GM12878 (cell line): ENCODE results near the gene ITGB8. TPM values are rescaled to one million over a fixed set of nuclear protein-coding genes. Genes with fewer than 3 reads are reported as not detected.

Experiments used
- ATAC-seq: fragments of 200-7000 bp; cut with Tn5 transposase; 3 replicates; pipeline ENCODE4 v1.9.1; 2020; ENCODE audit warnings: mild to moderate bottlenecking, moderate library complexity
- BruUV-seq: library from RNA; stranded (reverse); fragments of 400-500 nt; replicated peaks from 2 replicates; lab custom pipeline; 2021; lab: Mats Ljungman, UMichigan
- CTCF ChIA-PET: fragments of 300-600 bp; sonication (Branson Sonifier 250); formaldehyde crosslinking; extraction: SDS; loops from one replicate; lab custom pipeline; 2021; ENCODE audit warnings: inconsistent platforms; lab: Yijun Ruan, JAX
- POLR2A ChIA-PET: fragments of 350-600 bp; formaldehyde crosslinking; extraction: SDS; loops from one replicate; lab custom pipeline; 2021; ENCODE audit warnings: inconsistent platforms; lab: Charles Lee
- RAD21 ChIA-PET: fragments of 300-600 bp; sonication (Branson Sonifier 250); formaldehyde crosslinking; loops from one replicate; lab custom pipeline; 2023; ENCODE audit warnings: antibody characterized with exemption; ENCODE audit not compliant: unreplicated experiment; lab: Charles Lee
- SMC1A ChIA-PET: fragments of 300-600 bp; sonication (Branson Sonifier 250); formaldehyde crosslinking; loops from one replicate; lab custom pipeline; 2023; ENCODE audit not compliant: unreplicated experiment, uncharacterized antibody; lab: Charles Lee
- DNase-seq: peaks from one replicate; pipeline ENCODE4 v3.0.0-alpha.2; 2011; ENCODE audit warnings: low read depth, low spot score
- FAIRE-seq: peaks from 3 replicates; lab custom pipeline; 2011; peaks lifted over from hg19 to GRCh38; lab: Jason Lieb, UNC
- H2AFZ ChIP-seq: 2 replicates; pipeline ENCODE4 v1.6.0; 2011; ENCODE audit warnings: low read depth, low read length, control low read depth; ENCODE audit not compliant: control insufficient read depth
- H3K27ac ChIP-seq: 2 replicates; pipeline ENCODE4 v1.5.1; 2011; ENCODE audit warnings: control low read depth; ENCODE audit not compliant: control insufficient read depth, insufficient read depth
- H3K27me3 ChIP-seq, 2 experiments: replicated peaks in 1 of 2; 2 replicates each; pipeline versions ENCODE4 v1.6.0 to v1.6.1; 2011; ENCODE audit warnings: low read length in 1 of 2; ENCODE audit not compliant: control insufficient read depth in 2 of 2, insufficient read depth in 2 of 2
- H3K36me3 ChIP-seq, 2 experiments: 2 replicates each; pipeline ENCODE4 v1.5.1; 2011; ENCODE audit warnings: low read length in 1 of 2; ENCODE audit not compliant: control insufficient read depth in 2 of 2, insufficient read depth in 2 of 2
- H3K4me1 ChIP-seq: 2 replicates; pipeline ENCODE4 v1.6.1; 2011; ENCODE audit warnings: mild to moderate bottlenecking, low read length, moderate library complexity, mixed read lengths; ENCODE audit not compliant: control insufficient read depth, insufficient read depth
- H3K4me2 ChIP-seq: 2 replicates; pipeline ENCODE4 v1.6.0; 2011; ENCODE audit warnings: control low read depth; ENCODE audit not compliant: control insufficient read depth, insufficient read depth
- H3K4me3 ChIP-seq: fragments of 200-600 bp; sonication (generic); 2 replicates; pipeline ENCODE4 v1.5.1; 2016
- H3K79me2 ChIP-seq: 2 replicates; pipeline ENCODE4 v1.6.0; 2011; ENCODE audit warnings: low read length; ENCODE audit not compliant: control insufficient read depth, insufficient read depth
- H3K9ac ChIP-seq: 2 replicates; pipeline ENCODE4 v1.8.0; 2011; ENCODE audit warnings: low read length, control low read depth, mixed read lengths; ENCODE audit not compliant: control insufficient read depth, insufficient read depth
- H3K9me3 ChIP-seq: replicated peaks from 3 replicates; pipeline ENCODE4 v1.5.1; 2011; ENCODE audit warnings: mild to moderate bottlenecking, low read length; ENCODE audit not compliant: control insufficient read depth, insufficient read depth
- H4K20me1 ChIP-seq: 2 replicates; pipeline ENCODE4 v1.6.0; 2011; ENCODE audit not compliant: control insufficient read depth, insufficient read depth
- ATF7 ChIP-seq: fragments of 450-650 bp; IDR thresholded peaks from 2 replicates; pipeline ENCODE4 v1.6.1; 2016; ENCODE audit warnings: low read depth, mild to moderate bottlenecking
- BRCA1 ChIP-seq: IDR thresholded peaks from 2 replicates; pipeline ENCODE4 v1.6.1; 2011; ENCODE audit warnings: low read depth, low read length, improper control_type of control experiment
- CBFB ChIP-seq: IDR thresholded peaks from 2 replicates; pipeline ENCODE4 v1.6.1; 2016; ENCODE audit warnings: antibody characterized with exemption, low read depth
- ESRRA ChIP-seq: IDR thresholded peaks from 2 replicates; pipeline ENCODE4 v1.6.1; 2012; ENCODE audit warnings: mild to moderate bottlenecking, low read length, improper control_type of control experiment
- HDAC2 ChIP-seq: fragments of 200-600 bp; sonication (generic); IDR thresholded peaks from 2 replicates; pipeline ENCODE4 v1.6.1; 2017
- JUNB ChIP-seq: IDR thresholded peaks from 2 replicates; pipeline ENCODE4 v1.6.1; 2016; ENCODE audit warnings: antibody characterized with exemption, mild to moderate bottlenecking
- JUND ChIP-seq: IDR thresholded peaks from 2 replicates; pipeline ENCODE4 v1.6.1; 2012; ENCODE audit warnings: low read depth, mild to moderate bottlenecking, low read length, improper control_type of control experiment, moderate library complexity
- NKRF ChIP-seq: fragments of 450-650 bp; conservative IDR thresholded peaks from 2 replicates; pipeline ENCODE4 v1.6.1; 2017; ENCODE audit warnings: mild to moderate bottlenecking, moderate library complexity
- SIX5 ChIP-seq: IDR thresholded peaks from 2 replicates; pipeline ENCODE4 v1.6.1; 2011; ENCODE audit warnings: mild to moderate bottlenecking, low read depth, low read length, moderate library complexity; ENCODE audit not compliant: severe bottlenecking
- SMAD1 ChIP-seq: fragments of 450-650 bp; IDR thresholded peaks from 2 replicates; pipeline ENCODE4 v1.6.1; 2018; ENCODE audit warnings: mild to moderate bottlenecking, low read depth; ENCODE audit not compliant: partially characterized antibody
- ZNF592 ChIP-seq: fragments of 450-650 bp; IDR thresholded peaks from 2 replicates; pipeline ENCODE4 v1.6.1; 2017; ENCODE audit warnings: mild to moderate bottlenecking, moderate library complexity
- ZNF622 ChIP-seq: fragments of 450-650 bp; IDR thresholded peaks from 2 replicates; pipeline ENCODE4 v1.6.1; 2017; ENCODE audit warnings: mild to moderate bottlenecking, inconsistent platforms
- WGBS: methylation state at CpG from one replicate; pipeline ENCODE4 v1.1.6; 2016; ENCODE audit warnings: low lambda C conversion rate; ENCODE audit not compliant: insufficient replicate concordance, insufficient coverage; ENCODE audit errors: missing lambda C conversion rate; 5-methylcytosine and 5-hydroxymethylcytosine counted together
- in situ Hi-C: fragments of 300-500 bp; cut with MboI; formaldehyde crosslinking; loops from 9 replicates; pipeline ENCODE4 v1.14.3; 2018; ENCODE audit warnings: mixed read lengths
- intact Hi-C: fragments of 100-400 bp; cut with micrococcal nuclease; formaldehyde crosslinking; loops from one replicate; pipeline ENCODE4 v1.14.2; 2022; ENCODE audit not compliant: unreplicated experiment
- polyA plus RNA-seq, 11 experiments: library from polyadenylated mRNA; depleted of rRNA in 4 of 11; unstranded in 6 of 11; stranded (reverse) in 5 of 11; fragments of >200 nt; fragmentation: Nextera tagmentation in 4 of 11; fragmentation: Illumina TruSeq in 1 of 11; extraction: Ambion mirVana in 4 of 11; extraction: Trizol in 1 of 11; gene quantifications; 1 replicate in 1 of 11; 2 replicates in 10 of 11; pipeline versions ENCODE4 v1.2.1 to v1.2.3, GENCODE V29; 2011 to 2016; ENCODE audit warnings: inconsistent platforms in 2 of 11, missing spikeins in 2 of 11, low read depth in 1 of 11
- total RNA-seq, 4 experiments: library from RNA; depleted of rRNA in 3 of 4; stranded (reverse); fragments of >200 nt in 3 of 4; fragmentation: Illumina TruSeq in 1 of 4; extraction: Trizol in 1 of 4; gene quantifications; 2 replicates each; pipeline versions ENCODE4 v1.2.1 to v1.2.3, GENCODE V29; 2013 to 2021
- TF ChIP-seq, protein P1 (sequence below): fragments of 450-650 bp; IDR thresholded peaks from 2 replicates; pipeline ENCODE4 v1.6.1; 2017; ENCODE audit warnings: borderline replicate concordance
- TF ChIP-seq, protein P2 (sequence below): IDR thresholded peaks from 2 replicates; pipeline ENCODE4 v1.6.1; 2011; ENCODE audit warnings: low read depth, low read length, improper control_type of control experiment, borderline replicate concordance

Gene ITGB8
- total and polyA plus RNA-seq, 10 of the 15 experiments (the other 5 are each of a cell fraction or from before 2014, with no cell fraction given), result 0.37 to 26.2 (median 1.5) TPM

GRCh38 chr7:20424500-20424899, 93.8 kb downstream of the ITGB8 start:
- SMC1A ChIA-PET, result interaction anchor here (0.8 to 1.0 kb wide), 2 partner anchors 11 to 16 kb away, joined by 3 to 4 read pairs; no protein-coding TSS in a partner anchor
- in situ Hi-C loops, result no loop called here
- TF ChIP-seq, protein P1, sequence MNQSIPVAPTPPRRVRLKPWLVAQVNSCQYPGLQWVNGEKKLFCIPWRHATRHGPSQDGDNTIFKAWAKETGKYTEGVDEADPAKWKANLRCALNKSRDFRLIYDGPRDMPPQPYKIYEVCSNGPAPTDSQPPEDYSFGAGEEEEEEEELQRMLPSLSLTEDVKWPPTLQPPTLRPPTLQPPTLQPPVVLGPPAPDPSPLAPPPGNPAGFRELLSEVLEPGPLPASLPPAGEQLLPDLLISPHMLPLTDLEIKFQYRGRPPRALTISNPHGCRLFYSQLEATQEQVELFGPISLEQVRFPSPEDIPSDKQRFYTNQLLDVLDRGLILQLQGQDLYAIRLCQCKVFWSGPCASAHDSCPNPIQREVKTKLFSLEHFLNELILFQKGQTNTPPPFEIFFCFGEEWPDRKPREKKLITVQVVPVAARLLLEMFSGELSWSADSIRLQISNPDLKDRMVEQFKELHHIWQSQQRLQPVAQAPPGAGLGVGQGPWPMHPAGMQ, result no peak
- TF ChIP-seq SIX5 (no peak), SMAD1 (no peak), NKRF (no peak), JUNB (no peak), ZNF622 (no peak), BRCA1 (no peak), ESRRA (no peak), CBFB (no peak), ZNF592 (no peak), ATF7 (no peak), HDAC2 (no peak), JUND (no peak)
- TF ChIP-seq, protein P2, sequence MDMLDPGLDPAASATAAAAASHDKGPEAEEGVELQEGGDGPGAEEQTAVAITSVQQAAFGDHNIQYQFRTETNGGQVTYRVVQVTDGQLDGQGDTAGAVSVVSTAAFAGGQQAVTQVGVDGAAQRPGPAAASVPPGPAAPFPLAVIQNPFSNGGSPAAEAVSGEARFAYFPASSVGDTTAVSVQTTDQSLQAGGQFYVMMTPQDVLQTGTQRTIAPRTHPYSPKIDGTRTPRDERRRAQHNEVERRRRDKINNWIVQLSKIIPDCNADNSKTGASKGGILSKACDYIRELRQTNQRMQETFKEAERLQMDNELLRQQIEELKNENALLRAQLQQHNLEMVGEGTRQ, result no peak

More at GRCh38 chr7:20424500-20424899, 93.8 kb downstream of the ITGB8 start:
- Histone ChIP-seq H3K27ac (no peak overlapping the region), H4K20me1 (no peaks in the 10 kb centered on the region), H3K4me3 (no peak overlapping the region), H3K4me2 (no peak overlapping the region), H3K27me3 (no peaks in the 10 kb centered on the region), H3K9me3 (no peaks in the 10 kb centered on the region; the same call in 1 of the 3 replicates), H2AFZ (no peak overlapping the region), H3K9ac (no peak overlapping the region), H3K79me2 (no peaks in the 10 kb centered on the region), H3K36me3 (no peaks in the 10 kb centered on the region), H3K4me1 (no peaks in the 10 kb centered on the region)
- no peak for FAIRE-seq
- DNase-seq, result no peak
- WGBS, result 62% methylated on average over 6 of the region's 6 CpGs
- intact Hi-C loops, result no loop called here
- ChIA-PET CTCF (interaction anchor here (0.8 kb wide), 1 partner anchor 44 kb away, joined by 4 read pairs; no protein-coding TSS in a partner anchor), RAD21 (no interaction called here), POLR2A (no interaction called here)
- no peak for ATAC-seq
- BruUV-seq, result no TSS peak
